ENCODE data around the gene B4GALNT2.
"Not testable (repeated sequence)": the region's sequence is repeated elsewhere in the genome, so short reads cannot be mapped to it uniquely, and the experiment has no call there.

GRCh38 chr17:49170711-49171110, 38.1 kb downstream of the B4GALNT2 start:
- not testable (repeated sequence) for TF ChIP-seq CTCF, POLR2A (IDR thresholded peaks at IDR 0.05)
